Activated CD8-positive, alpha-beta memory T cell treated with anti-CD3 and anti-CD28 coated beads, Interleukin-2, amount 50 U/mL, for 1 hour (primary cell): ENCODE data around the gene KRT35.

ENCODE experiments used
- DNase-seq: peaks from one replicate; pipeline ENCODE4 v3.0.0-alpha.2; 2020; ENCODE audit errors: extremely low read depth

The KRT35 gene

DNA sequence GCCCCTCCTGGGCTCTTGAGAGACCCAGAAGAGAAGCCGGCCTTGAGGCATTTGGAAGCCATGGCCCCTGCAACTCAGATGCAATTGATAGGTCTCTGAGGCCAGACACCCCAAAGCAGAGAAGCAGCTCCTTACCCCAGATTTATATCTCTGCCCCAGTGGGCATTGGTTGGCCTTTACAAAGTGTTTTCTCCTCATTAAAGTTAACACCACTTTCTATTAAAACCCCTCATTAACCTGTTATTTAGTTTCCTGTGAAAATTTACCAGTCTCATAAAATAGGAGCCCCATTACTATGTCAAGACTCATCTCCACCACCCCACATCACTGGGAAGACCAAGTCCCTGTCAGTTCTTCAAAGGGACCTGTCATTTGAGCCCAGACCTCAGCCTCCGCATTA is at the start of gene KRT35:
KRT35 (minus strand) TSS at position 116 of the 400 bp plus-strand sequence; CDS start at position 62, 54 bp downstream.
- DNase-seq, result no peak

GRCh38 chr17:41530062-41531048 is 49.4 kb upstream of the KRT35 start:
- DNase-seq, result no peak

- no peak for DNase-seq
Observed at GRCh38 chr17:41529491-41529915, 48.6 kb upstream of the KRT35 start.

GRCh38 chr17:41528959-41529353 is 48.0 kb upstream of the KRT35 start:
- no peak for DNase-seq

DNA sequence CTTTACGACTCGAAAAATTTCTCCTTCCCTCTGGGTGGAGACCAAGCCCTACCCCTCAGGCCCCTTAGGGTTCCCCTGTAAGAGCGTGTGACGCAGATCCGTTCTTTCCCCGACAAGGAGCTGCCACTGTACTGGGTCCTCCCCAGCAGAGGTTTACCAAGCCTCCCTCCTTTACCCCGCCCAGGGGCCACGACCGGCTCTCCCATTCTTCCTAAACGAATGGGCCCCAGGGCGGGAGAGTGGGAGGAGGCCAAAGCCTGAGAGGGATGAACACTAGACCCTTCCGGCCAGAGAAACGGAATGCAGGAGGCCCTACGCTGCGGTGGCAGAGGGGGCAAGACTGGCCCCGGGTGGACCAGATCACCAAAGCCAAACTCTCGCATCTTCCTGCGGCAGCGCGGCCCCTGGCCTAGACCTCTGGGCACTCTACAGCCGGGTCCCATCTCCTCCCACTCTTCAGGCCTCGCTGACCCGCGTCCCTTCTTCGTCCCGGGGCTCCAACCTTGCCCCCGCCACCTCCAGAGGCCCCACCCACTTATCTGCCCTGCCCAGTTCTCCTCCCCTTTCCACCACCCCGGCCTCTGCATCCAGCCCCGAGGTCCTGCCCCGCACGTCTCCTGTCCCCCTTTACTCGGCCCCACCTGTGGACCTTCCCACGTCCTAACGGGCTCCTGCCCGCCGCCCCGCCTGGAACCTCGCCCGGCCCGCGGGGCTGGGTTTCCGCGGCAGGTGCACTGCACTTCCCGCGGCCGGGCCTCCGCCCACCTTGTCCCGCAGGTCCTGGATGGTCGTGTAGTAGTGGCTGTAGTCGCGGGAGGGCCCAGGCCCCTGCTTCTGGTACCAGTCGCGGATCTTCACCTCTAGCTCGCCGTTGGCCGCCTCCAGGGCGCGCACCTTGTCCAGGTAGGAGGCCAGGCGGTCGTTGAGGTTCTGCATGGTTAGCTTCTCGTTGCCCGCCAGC is 46.4 kb upstream of the KRT35 start:
- DNase-seq, result no peak

DNA sequence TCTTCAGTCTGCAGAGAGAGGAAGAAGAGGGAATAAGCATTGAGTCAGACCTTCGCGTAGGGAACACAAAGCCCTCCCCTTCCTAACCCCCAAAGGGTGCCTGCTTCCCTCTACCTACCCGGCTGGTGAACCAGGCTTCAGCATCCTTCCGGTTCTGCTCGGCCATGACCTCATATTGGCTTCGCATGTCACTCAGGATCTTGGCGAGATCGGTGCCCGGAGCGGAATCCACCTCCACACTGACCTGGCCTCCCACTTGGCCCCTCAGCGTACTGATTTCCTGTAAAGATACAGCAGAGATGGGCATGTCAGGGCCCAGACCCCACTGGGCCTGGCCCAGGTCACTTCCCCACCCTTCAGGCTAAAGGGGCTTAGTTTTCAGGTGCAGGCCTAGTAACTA is 43.3 kb upstream of the KRT35 start:
- DNase-seq, result no peak

DNA sequence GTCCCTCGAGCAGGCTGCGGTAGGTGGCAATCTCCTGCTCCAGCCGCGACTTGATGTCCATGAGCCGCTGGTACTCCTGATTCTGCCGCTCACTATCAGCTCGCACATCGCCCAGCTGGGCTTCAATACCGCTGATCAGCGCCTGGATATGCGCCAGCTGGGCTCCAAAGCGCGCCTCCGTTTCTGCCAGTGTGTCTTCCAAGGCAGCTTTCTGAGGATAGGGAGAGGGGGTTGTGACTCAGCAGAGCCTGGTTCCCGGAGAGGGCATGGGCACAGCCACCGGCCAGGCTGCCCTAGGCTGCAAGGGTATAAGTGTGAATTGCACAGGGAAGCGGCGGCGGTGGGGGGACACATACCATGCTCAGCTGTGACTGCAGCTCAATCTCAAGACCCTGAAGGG is 42.8 kb upstream of the KRT35 start:
- DNase-seq, result no peak

DNA sequence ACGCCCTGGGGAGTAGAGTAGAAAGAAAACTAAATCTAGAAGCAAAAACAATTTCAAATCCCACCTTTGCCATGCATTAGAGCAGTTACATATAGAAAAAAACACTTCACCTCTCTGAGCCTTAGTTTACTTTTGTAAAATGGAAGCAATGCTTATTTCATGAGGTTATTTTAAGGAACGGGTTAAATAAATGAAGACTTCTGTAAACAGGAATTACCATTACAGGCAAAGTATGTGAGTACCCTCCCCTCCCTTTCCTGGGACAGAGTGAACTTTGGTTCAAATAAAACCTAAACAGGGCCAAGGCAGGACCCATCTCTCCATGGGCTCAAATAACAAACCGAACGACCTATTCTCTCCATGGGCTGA is 42.3 kb upstream of the KRT35 start:
- no peak for DNase-seq

DNA sequence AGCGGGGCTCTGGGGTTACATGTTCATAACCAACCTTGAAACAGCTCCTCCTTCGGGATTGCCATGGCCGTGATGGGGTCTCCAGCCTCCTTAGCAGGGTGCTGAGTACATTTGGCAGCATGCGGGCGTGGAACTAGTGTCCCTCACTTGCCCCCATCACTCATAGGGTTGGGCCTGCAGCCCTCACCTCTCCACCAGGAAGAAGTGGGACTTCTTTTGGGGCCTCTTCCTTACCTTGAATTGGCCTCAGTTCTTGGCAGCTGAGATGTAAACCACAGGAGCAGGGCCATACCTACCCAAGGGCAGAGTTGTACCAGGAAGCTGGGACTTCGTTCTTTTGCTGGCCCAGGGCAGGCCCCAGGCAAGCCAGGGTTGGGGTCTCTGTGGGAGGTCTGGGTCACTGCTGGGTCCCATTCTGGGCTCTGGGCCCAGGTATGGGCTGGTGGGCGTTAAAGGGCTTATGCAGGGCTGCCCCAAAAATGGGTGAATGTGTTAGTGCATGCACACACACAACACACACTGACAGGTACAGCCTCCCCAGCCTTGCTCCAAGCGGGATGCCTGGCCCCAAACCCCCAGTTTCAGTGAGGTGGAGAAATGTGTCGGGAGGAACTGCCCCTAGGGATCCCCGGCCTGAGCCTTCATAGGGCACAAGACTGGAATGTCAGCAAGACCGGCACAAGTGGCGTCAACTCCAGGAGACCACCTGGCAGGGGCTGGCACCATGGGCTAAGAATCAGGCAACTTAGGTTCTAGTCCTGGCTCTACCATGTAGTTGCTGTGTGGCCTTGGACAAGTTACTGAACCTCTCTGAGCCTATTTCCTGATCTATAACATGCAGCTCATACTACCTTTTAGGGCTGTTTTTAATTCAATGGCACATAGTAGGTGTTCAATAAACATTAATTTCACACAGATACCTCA is 41.6 kb upstream of the KRT35 start:
- DNase-seq, result no peak

DNA sequence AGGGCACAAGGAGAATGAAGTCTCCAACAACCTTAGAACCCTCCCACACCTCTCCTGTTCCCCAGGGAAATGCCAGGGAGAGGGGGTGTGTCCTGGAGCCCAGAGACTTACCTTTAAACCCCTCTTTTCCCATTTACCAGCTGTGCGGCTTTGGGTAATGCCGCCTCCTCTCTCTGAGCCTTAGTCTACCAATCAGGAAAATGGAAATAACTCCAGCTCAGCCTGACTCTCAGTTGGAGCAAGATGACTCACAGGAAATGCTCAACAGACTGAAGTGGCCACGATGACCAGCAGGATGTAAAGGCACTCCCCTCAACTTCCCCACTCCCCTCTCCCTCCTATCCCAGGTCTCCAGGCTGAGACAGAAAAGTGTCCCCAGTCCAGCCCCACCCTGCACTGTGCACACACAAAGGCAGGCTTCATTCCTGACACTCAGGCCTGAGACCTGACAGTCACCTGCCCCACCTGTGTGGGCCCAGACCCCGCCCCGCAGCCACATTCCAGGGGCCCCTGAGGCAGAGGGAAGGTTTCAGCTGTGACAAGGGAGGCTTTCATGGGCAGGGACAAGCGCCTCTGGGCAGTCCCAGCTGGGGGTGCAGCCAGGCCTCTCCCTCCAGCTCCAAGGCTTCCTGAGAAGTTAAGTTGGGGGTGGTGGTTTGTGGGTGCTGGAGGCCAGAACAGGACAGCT is 40.8 kb upstream of the KRT35 start:
- DNase-seq, result no peak

DNA sequence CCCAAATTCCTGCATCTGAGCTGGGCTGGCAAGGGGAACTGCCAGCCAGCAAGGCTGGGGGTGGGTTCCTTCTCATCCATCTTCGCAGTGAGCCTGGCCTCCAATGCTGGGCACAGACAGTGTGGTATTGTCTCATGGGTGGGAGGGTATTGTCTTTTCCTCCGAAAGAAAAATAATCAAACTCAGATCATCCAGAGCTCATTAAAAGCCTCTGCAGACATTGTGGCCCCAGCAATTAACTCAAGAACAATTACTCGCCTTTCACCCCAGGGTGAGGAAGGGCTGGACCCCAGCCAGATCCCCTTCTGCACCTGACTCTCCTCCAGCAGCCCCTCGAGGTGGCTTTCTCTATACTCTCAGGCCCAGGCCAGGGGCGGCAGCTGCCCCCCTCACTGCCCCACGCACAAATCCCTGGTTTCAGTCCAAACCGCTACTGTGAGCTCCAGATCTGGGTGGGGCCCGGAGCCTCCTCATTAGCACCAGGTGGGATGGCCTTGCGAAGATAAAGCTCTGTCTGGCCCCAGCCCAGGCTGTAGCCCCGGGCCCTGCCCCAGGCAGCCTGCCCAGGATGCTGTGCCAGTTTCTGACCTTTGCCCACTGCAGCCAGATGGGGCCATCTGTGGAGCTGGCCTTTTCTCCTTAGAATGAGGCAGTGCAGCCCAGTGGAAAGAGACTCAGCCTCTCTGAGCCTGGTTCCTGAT is 40.0 kb upstream of the KRT35 start:
- DNase-seq, result no peak

DNA sequence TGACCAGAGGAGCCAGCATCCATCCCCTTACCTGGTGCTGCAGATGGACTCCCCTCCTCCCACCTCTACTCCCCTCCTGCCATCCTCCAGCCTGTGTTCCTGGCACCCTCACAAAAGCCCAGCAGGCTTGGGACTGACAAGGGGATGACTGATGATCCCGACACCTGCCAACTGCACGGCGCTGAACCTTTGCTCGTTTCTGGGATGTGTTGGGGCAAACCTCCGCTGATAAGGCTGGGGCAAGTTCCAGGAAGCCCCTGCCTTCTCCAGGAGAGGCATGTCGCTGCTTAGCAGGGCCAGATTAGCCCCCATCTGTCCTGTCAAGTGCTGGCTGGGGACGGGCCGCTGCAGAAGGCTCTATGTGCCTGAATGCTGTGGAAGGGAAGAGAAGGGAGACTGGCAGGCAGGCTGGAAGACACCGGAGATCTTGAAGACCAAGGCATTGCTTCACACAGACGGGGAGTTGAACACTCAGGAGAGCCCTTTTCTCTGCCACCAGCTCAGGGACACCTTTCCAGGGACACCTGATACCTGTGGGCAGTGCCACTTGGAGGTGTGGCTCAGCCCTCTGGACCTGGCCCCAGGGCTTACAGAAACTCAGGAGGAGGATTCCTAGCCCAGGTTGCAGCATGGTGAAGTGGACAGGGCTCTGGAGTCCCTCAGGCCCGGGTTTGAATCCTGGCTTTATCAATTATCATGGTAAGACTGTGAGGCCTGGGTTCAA is 38.7 kb upstream of the KRT35 start:
- no peak for DNase-seq

DNA sequence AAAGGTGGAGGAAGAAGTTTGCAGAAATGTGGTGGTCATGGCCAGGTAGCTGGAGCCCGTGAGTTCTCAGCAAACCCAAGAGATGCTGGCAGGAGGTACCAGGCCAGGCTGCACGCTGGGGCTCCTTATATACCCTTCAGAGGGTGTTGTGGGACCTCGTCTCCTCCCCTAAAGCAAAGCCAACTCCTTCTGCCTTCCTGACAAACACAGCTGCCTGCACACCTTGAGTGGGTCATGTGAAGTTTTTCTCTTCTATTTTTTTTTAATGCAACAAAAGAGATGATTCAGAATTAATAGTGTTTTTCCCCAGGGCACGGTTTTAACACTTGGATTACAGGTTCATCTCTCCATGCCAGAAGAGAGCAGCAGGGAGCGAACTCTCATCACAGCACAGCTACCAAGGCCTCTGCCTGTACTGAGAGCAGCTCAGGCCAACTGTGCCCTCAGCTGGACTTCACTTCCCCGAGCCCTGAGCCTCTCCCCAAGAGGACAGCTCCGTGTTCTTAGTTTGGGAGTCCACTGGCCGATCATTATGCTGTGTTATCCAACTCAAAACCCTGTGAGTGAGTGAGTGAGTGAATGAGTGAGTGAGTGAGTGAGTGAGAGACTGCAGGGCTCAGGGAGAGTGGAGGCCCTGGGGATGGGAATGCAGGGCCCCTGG is 38.0 kb upstream of the KRT35 start, which contains the start of gene KRT15:
KRT15 (minus strand) TSS at position 102 of the 661 bp plus-strand sequence; CDS start at position 39, 63 bp downstream.
- no peak for DNase-seq

- no peak for DNase-seq
Observed at GRCh38 chr17:41518031-41518430, 37.1 kb upstream of the KRT35 start.

DNA sequence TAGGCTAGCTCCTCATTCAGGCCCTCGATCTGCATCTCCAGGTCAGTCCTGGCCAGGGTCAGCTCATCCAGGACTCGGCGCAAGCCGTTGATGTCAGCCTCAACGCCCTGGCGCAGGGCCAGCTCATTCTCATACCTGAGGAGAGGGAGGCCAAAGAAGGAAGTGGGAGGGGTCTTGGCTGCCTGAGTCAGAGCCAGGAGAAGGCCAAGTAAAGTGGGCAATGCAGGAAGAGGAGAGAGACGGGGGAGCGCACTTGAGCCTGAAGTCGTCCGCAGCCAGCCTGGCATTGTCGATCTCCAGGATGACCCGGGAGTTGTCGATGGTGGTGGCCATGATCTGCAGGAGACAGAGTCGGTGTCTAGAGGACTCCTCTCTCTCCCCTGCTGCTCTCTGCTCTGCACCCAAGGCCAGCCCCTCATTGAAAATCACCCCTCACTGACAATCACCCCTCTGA is 35.9 kb upstream of the KRT35 start:
- no peak for DNase-seq

DNA sequence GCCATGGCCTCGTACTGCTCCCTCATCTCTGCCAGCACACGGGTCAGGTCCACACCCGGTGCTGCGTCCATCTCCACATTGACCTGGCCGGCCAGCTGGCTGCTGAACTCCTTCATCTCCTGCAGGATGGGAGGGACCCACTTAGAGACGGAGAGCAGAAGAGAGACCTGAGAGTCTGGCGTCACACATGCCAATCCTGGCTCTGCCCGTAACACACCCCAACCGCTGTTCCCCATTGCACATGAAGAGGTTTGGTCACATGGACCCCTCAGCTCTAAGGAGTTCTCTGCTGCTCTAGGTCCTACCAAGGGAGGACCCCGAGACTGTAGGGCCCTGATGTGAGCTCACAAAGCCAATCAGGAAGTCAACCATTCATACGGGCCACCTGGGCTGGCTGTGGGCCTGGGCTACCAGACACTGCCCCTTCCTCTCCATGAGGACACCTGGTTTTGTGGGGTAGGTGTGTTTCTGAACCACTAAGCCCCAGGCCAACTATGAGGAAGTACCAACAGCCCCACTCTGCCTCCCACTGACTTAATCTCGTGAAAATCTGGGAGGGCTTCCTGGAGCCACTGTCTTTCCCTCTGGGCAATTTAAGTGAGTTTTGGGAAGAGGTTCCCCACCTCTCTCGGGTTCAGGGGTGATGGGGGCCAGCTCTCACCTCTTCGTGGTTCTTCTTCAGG is 35.3 kb upstream of the KRT35 start:
- DNase-seq, result no peak

DNA sequence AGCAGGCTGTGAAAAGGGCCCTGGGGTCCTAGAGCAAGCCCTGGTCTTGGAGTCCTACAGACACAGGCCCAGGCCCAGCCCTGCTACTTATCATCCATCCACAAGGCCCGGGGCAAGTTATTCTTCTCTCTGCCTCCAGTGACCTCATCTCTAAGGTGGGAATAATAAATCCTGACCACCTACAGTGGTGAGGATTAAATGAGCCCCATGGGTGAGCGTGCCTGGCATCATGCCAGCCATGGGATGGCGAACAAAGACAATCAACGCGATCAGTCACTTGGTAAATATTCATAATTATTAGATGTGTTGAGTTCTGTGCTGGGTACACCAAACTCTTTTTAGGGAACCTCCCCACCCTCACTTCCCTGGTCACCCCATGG is 32.2 kb upstream of the KRT35 start:
- DNase-seq, result no peak

- DNase-seq, result no peak
Observed at GRCh38 chr17:41512546-41513167, 31.7 kb upstream of the KRT35 start.
